Skeletal muscle tissue (tissue), 4 donors: ENCODE data around the gene SMG6. TPM values are rescaled to one million over a fixed set of nuclear protein-coding genes. Genes with fewer than 3 reads are reported as not detected.

ENCODE experiments used
- H3K27ac ChIP-seq: one replicate; pipeline ENCODE4 v1.7.0; 2013; ENCODE audit warnings: mild to moderate bottlenecking, low read depth, low read length, inconsistent platforms
- H3K27me3 ChIP-seq, 3 donors: one replicate each; pipeline ENCODE4 v1.7.0; 2013; ENCODE audit warnings: low read length in 3 of 3; ENCODE audit not compliant: control insufficient read depth in 3 of 3, insufficient read depth in 3 of 3
- H3K36me3 ChIP-seq, 3 donors: one replicate each; pipeline ENCODE4 v1.7.0; 2013; ENCODE audit warnings: low read length in 3 of 3; ENCODE audit not compliant: control insufficient read depth in 3 of 3, insufficient read depth in 3 of 3
- H3K4me1 ChIP-seq, 3 donors: one replicate each; pipeline ENCODE4 v1.7.0; 2013; ENCODE audit warnings: low read length in 3 of 3, mild to moderate bottlenecking in 3 of 3; ENCODE audit not compliant: control insufficient read depth in 3 of 3, insufficient read depth in 3 of 3
- H3K4me3 ChIP-seq, 3 donors: one replicate each; pipeline ENCODE4 v1.7.0; 2013; ENCODE audit warnings: low read length in 3 of 3
- H3K9ac ChIP-seq, 3 donors: one replicate each; pipeline ENCODE4 v1.7.0; 2013; ENCODE audit warnings: low read length in 3 of 3, mild to moderate bottlenecking in 3 of 3, moderate library complexity in 2 of 3, low read depth in 1 of 3
- H3K9me3 ChIP-seq, 3 donors: one replicate each; pipeline ENCODE4 v1.7.0; 2013; ENCODE audit warnings: low read length in 3 of 3; ENCODE audit not compliant: control insufficient read depth in 3 of 3
- total RNA-seq: library from RNA; depleted of rRNA; stranded (reverse); fragments of >200 nt; gene quantifications from one replicate; pipeline ENCODE4 v1.2.3, GENCODE V29; 2014
- donor health status: Osteomylitis.

SMG6 gene
- total RNA-seq, 1 donor from 2014 or later = 13.6 TPM

- H3K9ac ChIP-seq = no peak overlapping the region
- H3K27me3 ChIP-seq = peaks cover 0 to 33% (median 11%) of the 10 kb centered on the region in 3 donors
- no peak overlapping the region for H3K27ac ChIP-seq
- H3K4me3 ChIP-seq = no peak overlapping the region
- no peaks in the 10 kb centered on the region for H3K36me3 ChIP-seq
- H3K4me1 ChIP-seq = peaks cover 19 to 24% (median 23%) of the 10 kb centered on the region in 3 donors
- no peaks in the 10 kb centered on the region for H3K9me3 ChIP-seq
Measured at GRCh38 chr17:2051933-2052559, 251.5 kb downstream of the SMG6 start.

GRCh38 chr17:2051061-2051932, 252.3 kb downstream of the SMG6 start:
- H3K4me3 ChIP-seq = no peak overlapping the region
- peaks cover 19 to 24% (median 19%) of the 10 kb centered on the region in 3 donors for H3K4me1 ChIP-seq
- H3K9ac ChIP-seq = no peak overlapping the region
- peaks cover 0 to 33% (median 11%) of the 10 kb centered on the region in 3 donors for H3K27me3 ChIP-seq
- H3K27ac ChIP-seq = no peak overlapping the region
- H3K9me3 ChIP-seq = no peaks in the 10 kb centered on the region
- H3K36me3 ChIP-seq = no peaks in the 10 kb centered on the region

- Histone ChIP-seq H3K36me3 (no peaks in the 10 kb centered on the region), H3K4me1 (peaks cover 19 to 24% (median 19%) of the 10 kb centered on the region in 3 donors), H3K27me3 (peaks cover 0 to 33% (median 11%) of the 10 kb centered on the region in 3 donors), H3K9ac (no peak overlapping the region), H3K9me3 (no peaks in the 10 kb centered on the region), H3K27ac (no peak overlapping the region), H3K4me3 (peak overlapping the region in 2 of 3 donors; percentile 54 to 56)
Measured at GRCh38 chr17:2050300-2051060, 253.1 kb downstream of the SMG6 start.

GRCh38 chr17:2049333-2050299, 254.0 kb downstream of the SMG6 start:
- Histone ChIP-seq H3K36me3 (no peaks in the 10 kb centered on the region), H3K4me1 (peaks cover 18 to 23% (median 20%) of the 10 kb centered on the region in 3 donors), H3K27ac (peak overlapping the region; percentile 51), H3K4me3 (peak overlapping the region; percentile 65 to 85 (median 76)), H3K27me3 (peaks cover 0 to 32% (median 11%) of the 10 kb centered on the region in 3 donors), H3K9me3 (no peaks in the 10 kb centered on the region), H3K9ac (peak overlapping the region; percentile 12 to 66 (median 48))

GRCh38 chr17:2048805-2049204, 254.8 kb downstream of the SMG6 start:
- peak overlapping the region in 1 of 3 donors; percentile 65 for H3K4me3 ChIP-seq
- no peak overlapping the region for H3K27ac ChIP-seq
- H3K9ac ChIP-seq = peak overlapping the region in 2 of 3 donors; percentile 48 to 66
- peaks cover 0 to 4% (median 3%) of the 10 kb centered on the region in 3 donors for H3K36me3 ChIP-seq
- H3K27me3 ChIP-seq = peaks cover 0 to 24% (median 9%) of the 10 kb centered on the region in 3 donors
- H3K4me1 ChIP-seq = peaks cover 11 to 17% (median 17%) of the 10 kb centered on the region in 3 donors
- no peaks in the 10 kb centered on the region for H3K9me3 ChIP-seq

GRCh38 chr17:2047590-2047989, 256.0 kb downstream of the SMG6 start:
- Histone ChIP-seq H3K27me3 (peaks cover 0 to 19% (median 9%) of the 10 kb centered on the region in 3 donors), H3K4me3 (no peak overlapping the region), H3K4me1 (peaks cover 21 to 29% (median 24%) of the 10 kb centered on the region in 3 donors), H3K9ac (no peak overlapping the region), H3K9me3 (no peaks in the 10 kb centered on the region), H3K36me3 (peaks cover 11 to 14% (median 12%) of the 10 kb centered on the region in 3 donors), H3K27ac (no peak overlapping the region)

- Histone ChIP-seq H3K9ac (no peak overlapping the region), H3K27me3 (peaks cover 0 to 8% (median 0%) of the 10 kb centered on the region in 3 donors), H3K9me3 (no peaks in the 10 kb centered on the region), H3K27ac (no peak overlapping the region), H3K36me3 (peaks cover 23 to 27% (median 25%) of the 10 kb centered on the region in 3 donors), H3K4me3 (no peak overlapping the region), H3K4me1 (peaks cover 24 to 43% (median 30%) of the 10 kb centered on the region in 3 donors)
Measured at GRCh38 chr17:2044263-2044894, 259.2 kb downstream of the SMG6 start.

- peaks cover 24 to 28% (median 26%) of the 10 kb centered on the region in 3 donors for H3K36me3 ChIP-seq
- peaks cover 0 to 3% (median 0%) of the 10 kb centered on the region in 3 donors for H3K27me3 ChIP-seq
- H3K9me3 ChIP-seq = no peaks in the 10 kb centered on the region
- H3K9ac ChIP-seq = no peak overlapping the region
- H3K4me3 ChIP-seq = no peak overlapping the region
- H3K27ac ChIP-seq = no peak overlapping the region
- peaks cover 20 to 37% (median 26%) of the 10 kb centered on the region in 3 donors for H3K4me1 ChIP-seq
Measured at GRCh38 chr17:2043785-2044184, 259.8 kb downstream of the SMG6 start.
